Body of pancreas (tissue), 4 donors: ENCODE data around the gene SNRNP48.

Source experiments
- POLR2A ChIP-seq, 3 donors: fragments of 450-650 bp; IDR thresholded peaks; one replicate each; pipeline ENCODE4 v1.6.1; 2016; ENCODE audit warnings: antibody characterized with exemption in 3 of 3, mild to moderate bottlenecking in 2 of 3
- TF ChIP-seq, protein P1 (sequence below), 7 experiments: fragments of 450-650 bp in 4 of 7; fragments of 200-600 bp in 3 of 7; sonication (generic) in 3 of 7; IDR thresholded peaks; one replicate each; pipeline ENCODE4 v1.5.1; 2016 to 2019; ENCODE audit warnings: antibody characterized with exemption in 7 of 7

GRCh38 chr6:7558781-7559180 is 31.2 kb upstream of the SNRNP48 start:
- TF ChIP-seq, protein P1, sequence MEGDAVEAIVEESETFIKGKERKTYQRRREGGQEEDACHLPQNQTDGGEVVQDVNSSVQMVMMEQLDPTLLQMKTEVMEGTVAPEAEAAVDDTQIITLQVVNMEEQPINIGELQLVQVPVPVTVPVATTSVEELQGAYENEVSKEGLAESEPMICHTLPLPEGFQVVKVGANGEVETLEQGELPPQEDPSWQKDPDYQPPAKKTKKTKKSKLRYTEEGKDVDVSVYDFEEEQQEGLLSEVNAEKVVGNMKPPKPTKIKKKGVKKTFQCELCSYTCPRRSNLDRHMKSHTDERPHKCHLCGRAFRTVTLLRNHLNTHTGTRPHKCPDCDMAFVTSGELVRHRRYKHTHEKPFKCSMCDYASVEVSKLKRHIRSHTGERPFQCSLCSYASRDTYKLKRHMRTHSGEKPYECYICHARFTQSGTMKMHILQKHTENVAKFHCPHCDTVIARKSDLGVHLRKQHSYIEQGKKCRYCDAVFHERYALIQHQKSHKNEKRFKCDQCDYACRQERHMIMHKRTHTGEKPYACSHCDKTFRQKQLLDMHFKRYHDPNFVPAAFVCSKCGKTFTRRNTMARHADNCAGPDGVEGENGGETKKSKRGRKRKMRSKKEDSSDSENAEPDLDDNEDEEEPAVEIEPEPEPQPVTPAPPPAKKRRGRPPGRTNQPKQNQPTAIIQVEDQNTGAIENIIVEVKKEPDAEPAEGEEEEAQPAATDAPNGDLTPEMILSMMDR (IDR thresholded peaks at IDR 0.05): no peak
- no peak for TF ChIP-seq POLR2A (IDR thresholded peaks at IDR 0.05)
